HepG2 (cell line): ENCODE measurements around the gene ZC3H14. TPM values are rescaled to one million over a fixed set of nuclear protein-coding genes. Genes with fewer than 3 reads are reported as not detected.
A peak's percentile ranks its signal among the peaks of the same experiment; 100 is the strongest.

Experiments used
- ELF4 ChIP-seq: sonication (generic); formaldehyde crosslinking; IDR thresholded peaks from 2 replicates; pipeline ENCODE4 v1.5.0; 2020; ENCODE audit warnings: missing genetic modification reagents, mild to moderate bottlenecking, moderate library complexity, borderline replicate concordance
- GLI4 ChIP-seq: sonication (generic); formaldehyde crosslinking; IDR thresholded peaks from 2 replicates; pipeline ENCODE4 v1.5.1; 2020; ENCODE audit warnings: missing genetic modification reagents, mild to moderate bottlenecking, moderate library complexity, borderline replicate concordance
- HIVEP1 ChIP-seq: sonication (generic); formaldehyde crosslinking; IDR thresholded peaks from 2 replicates; pipeline ENCODE4 v1.4.0; 2020; ENCODE audit warnings: mild to moderate bottlenecking, missing genetic modification reagents
- MEF2D ChIP-seq: sonication (generic); formaldehyde crosslinking; IDR thresholded peaks from 2 replicates; pipeline ENCODE4 v1.5.1; 2020; ENCODE audit warnings: mild to moderate bottlenecking, missing genetic modification reagents
- MEIS1 ChIP-seq: sonication (generic); formaldehyde crosslinking; IDR thresholded peaks from 2 replicates; pipeline ENCODE4 v1.9.0; 2021; ENCODE audit warnings: mild to moderate bottlenecking, missing genetic modification reagents, moderate library complexity, borderline replicate concordance
- NR2F1 ChIP-seq, 2 experiments: fragments of 450-650 bp in 1 of 2; formaldehyde crosslinking in 1 of 2; IDR thresholded peaks; 2 replicates each; pipeline versions ENCODE4 v1.5.0 to v1.6.1; 2016 to 2020; ENCODE audit warnings: mild to moderate bottlenecking in 1 of 2, missing compliant biosample characterization in 1 of 2, missing genetic modification reagents in 1 of 2, moderate library complexity in 1 of 2
- PHF20 ChIP-seq: sonication (generic); formaldehyde crosslinking; IDR thresholded peaks from 2 replicates; pipeline ENCODE4 v1.5.0; 2020; ENCODE audit warnings: mild to moderate bottlenecking, missing genetic modification reagents
- POLR2AphosphoS2 ChIP-seq: IDR thresholded peaks from 2 replicates; pipeline ENCODE4 v1.6.1; 2011; ENCODE audit warnings: low read depth, low read length, improper control_type of control experiment
- ZFX ChIP-seq: sonication (generic); formaldehyde crosslinking; IDR thresholded peaks from 2 replicates; pipeline ENCODE4 v1.4.0; 2020; ENCODE audit warnings: mild to moderate bottlenecking, low read depth, missing genetic modification reagents, moderate library complexity
- ZNF335 ChIP-seq: sonication (generic); formaldehyde crosslinking; IDR thresholded peaks from 2 replicates; pipeline ENCODE4 v1.4.0; 2020; ENCODE audit warnings: missing genetic modification reagents
- ZNF33B ChIP-seq: sonication (generic); formaldehyde crosslinking; IDR thresholded peaks from 2 replicates; pipeline ENCODE4 v1.5.1; 2020; ENCODE audit warnings: mild to moderate bottlenecking, missing genetic modification reagents
- polyA plus RNA-seq, 8 experiments: library from polyadenylated mRNA; depleted of rRNA in 3 of 8; stranded (reverse) in 7 of 8; unstranded in 1 of 8; fragments of >200 nt; fragmentation: Illumina TruSeq in 4 of 8; extraction: Trizol in 4 of 8; gene quantifications; 2 replicates each; pipeline versions ENCODE4 v1.2.1 to v1.2.3, GENCODE V29; 2011 to 2016; ENCODE audit warnings: low read depth in 4 of 8, missing spikeins in 1 of 8, mixed read lengths in 1 of 8; ENCODE audit not compliant: insufficient read depth in 1 of 8
- total RNA-seq, 5 experiments: library from RNA; depleted of rRNA; stranded (reverse); fragments of >200 nt; fragmentation: Illumina TruSeq; extraction: Trizol; gene quantifications; 2 replicates each; pipeline ENCODE4 v1.2.3, GENCODE V29; 2016; ENCODE audit warnings: low read depth in 1 of 5
- TF ChIP-seq, protein P1 (sequence below): fragments of 450-650 bp; IDR thresholded peaks from 2 replicates; pipeline ENCODE4 v1.6.1; 2017; ENCODE audit warnings: mild to moderate bottlenecking
- TF ChIP-seq, protein P2 (sequence below): sonication (generic); formaldehyde crosslinking; IDR thresholded peaks from 2 replicates; pipeline ENCODE4 v1.9.0; 2021; ENCODE audit warnings: missing genetic modification reagents, mild to moderate bottlenecking, borderline replicate concordance
- TF ChIP-seq, protein P3 (sequence below): sonication (generic); formaldehyde crosslinking; IDR thresholded peaks from 2 replicates; pipeline ENCODE4 v1.5.1; 2020; ENCODE audit warnings: missing genetic modification reagents, mild to moderate bottlenecking, borderline replicate concordance
- TF ChIP-seq, protein P4 (sequence below): IDR thresholded peaks from 2 replicates; pipeline ENCODE4 v1.6.1; 2016; ENCODE audit warnings: missing biosample characterization, missing genetic modification reagents, low read depth
- TF ChIP-seq, protein P5 (sequence below): sonication (generic); formaldehyde crosslinking; conservative IDR thresholded peaks from 2 replicates; pipeline ENCODE4 v1.4.0; 2020; ENCODE audit warnings: missing genetic modification reagents
- TF ChIP-seq, protein P6 (sequence below): sonication (generic); formaldehyde crosslinking; IDR thresholded peaks from 2 replicates; pipeline ENCODE4 v1.4.0; 2020; ENCODE audit warnings: missing genetic modification reagents

The ZC3H14 gene
- total and polyA plus RNA-seq, 2 of the 13 experiments (the other 11 are each of a cell fraction or from before 2014, with no cell fraction given): 65.1 to 67.5 TPM

DNA sequence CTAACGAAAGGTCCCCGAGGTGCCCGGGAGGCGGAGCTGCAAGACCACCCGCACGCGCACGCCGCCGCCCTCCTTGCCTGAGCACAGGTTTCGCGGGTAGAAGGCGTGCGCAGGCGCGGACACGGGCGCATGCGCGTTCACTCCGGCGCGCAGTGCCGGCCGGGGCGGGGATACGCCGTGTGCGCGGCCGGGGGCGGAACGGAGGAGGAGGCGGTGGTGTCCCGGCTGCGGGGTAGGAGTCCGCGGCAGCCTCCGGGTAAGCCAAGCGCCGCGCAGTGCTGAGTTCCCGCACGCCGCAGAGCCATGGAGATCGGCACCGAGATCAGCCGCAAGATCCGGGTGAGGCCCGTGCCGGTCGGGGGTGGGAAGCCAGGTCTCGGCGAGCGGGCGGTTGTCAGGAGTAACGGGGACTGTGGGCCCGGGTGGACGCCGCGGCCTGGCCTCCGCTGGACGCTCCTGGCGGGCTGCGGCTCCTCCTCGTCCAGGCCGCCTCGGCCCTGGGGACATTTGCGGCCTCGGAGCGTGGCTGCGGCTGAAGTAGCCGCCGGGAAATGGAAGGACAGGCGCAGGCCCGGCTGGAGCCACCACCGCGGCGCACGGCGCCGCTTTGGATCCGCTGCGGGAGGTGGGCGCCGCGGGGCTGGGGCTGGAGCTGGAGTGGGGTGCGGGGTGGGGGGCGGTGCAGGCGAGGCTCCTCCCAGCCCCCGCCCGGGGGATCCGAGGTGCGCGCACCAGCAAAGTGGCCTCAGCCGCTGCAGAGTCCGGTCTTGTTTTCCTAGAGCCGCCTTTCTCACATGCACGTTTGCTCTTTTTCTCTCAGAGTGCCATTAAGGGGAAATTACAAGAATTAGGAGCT lies at the start of gene ZC3H14 (continued):
- TF ChIP-seq, protein P1, sequence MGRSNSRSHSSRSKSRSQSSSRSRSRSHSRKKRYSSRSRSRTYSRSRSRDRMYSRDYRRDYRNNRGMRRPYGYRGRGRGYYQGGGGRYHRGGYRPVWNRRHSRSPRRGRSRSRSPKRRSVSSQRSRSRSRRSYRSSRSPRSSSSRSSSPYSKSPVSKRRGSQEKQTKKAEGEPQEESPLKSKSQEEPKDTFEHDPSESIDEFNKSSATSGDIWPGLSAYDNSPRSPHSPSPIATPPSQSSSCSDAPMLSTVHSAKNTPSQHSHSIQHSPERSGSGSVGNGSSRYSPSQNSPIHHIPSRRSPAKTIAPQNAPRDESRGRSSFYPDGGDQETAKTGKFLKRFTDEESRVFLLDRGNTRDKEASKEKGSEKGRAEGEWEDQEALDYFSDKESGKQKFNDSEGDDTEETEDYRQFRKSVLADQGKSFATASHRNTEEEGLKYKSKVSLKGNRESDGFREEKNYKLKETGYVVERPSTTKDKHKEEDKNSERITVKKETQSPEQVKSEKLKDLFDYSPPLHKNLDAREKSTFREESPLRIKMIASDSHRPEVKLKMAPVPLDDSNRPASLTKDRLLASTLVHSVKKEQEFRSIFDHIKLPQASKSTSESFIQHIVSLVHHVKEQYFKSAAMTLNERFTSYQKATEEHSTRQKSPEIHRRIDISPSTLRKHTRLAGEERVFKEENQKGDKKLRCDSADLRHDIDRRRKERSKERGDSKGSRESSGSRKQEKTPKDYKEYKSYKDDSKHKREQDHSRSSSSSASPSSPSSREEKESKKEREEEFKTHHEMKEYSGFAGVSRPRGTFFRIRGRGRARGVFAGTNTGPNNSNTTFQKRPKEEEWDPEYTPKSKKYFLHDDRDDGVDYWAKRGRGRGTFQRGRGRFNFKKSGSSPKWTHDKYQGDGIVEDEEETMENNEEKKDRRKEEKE: no peak
- TF ChIP-seq, protein P2, sequence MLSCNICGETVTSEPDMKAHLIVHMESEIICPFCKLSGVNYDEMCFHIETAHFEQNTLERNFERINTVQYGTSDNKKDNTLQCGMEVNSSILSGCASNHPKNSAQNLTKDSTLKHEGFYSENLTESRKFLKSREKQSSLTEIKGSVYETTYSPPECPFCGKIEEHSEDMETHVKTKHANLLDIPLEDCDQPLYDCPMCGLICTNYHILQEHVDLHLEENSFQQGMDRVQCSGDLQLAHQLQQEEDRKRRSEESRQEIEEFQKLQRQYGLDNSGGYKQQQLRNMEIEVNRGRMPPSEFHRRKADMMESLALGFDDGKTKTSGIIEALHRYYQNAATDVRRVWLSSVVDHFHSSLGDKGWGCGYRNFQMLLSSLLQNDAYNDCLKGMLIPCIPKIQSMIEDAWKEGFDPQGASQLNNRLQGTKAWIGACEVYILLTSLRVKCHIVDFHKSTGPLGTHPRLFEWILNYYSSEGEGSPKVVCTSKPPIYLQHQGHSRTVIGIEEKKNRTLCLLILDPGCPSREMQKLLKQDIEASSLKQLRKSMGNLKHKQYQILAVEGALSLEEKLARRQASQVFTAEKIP (CRISPR knock-in tag): no peak
- TF ChIP-seq, protein P3, sequence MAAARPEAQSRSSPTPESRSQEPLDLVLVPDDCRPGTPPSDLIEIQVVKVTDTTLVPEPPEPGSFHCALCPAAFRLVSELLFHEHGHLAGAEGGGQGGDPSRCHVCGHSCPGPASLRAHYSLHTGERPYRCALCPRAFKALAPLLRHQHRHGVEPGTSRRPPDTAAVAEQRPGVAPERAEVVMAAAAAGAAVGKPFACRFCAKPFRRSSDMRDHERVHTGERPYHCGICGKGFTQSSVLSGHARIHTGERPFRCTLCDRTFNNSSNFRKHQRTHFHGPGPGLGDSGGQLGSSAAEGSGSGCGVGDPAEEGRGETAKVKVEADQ (CRISPR knock-in tag): peak; percentile 88; the same call in 1 of the 2 replicates
- TF ChIP-seq MEF2D (CRISPR knock-in tag) (no peak), ZNF335 (no peak), HIVEP1 (CRISPR knock-in tag) (peak; percentile 39; the same call in 1 of the 2 replicates), NR2F1 (CRISPR knock-in tag; IDR thresholded peaks at IDR 0.05) (no peak), MEIS1 (peak; percentile 92), ZFX (peak; percentile 100), POLR2AphosphoS2 (no peak), PHF20 (peak; percentile 73), ELF4 (no peak), GLI4 (CRISPR knock-in tag) (peak; percentile 97), ZNF33B (CRISPR knock-in tag) (peak; percentile 42; the same call in 1 of the 2 replicates)
- TF ChIP-seq, protein P4, sequence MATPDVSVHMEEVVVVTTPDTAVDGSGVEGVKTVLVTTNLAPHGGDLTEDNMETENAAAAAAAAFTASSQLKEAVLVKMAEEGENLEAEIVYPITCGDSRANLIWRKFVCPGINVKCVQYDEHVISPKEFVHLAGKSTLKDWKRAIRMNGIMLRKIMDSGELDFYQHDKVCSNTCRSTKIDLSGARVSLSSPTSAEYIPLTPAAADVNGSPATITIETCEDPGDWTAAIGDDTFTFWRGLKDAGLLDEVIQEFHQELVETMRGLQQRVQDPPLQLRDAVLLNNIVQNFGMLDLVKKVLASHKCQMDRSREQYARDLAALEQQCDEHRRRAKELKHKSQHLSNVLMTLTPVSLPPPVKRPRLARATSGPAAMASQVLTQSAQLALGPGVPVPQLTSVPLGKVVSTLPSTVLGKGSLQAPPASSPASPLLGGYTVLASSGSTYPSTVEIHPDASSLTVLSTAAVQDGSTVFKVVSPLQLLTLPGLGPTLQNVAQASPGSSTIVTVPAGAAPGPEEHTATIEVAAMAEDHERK (CRISPR knock-in tag): peak; percentile 65
- TF ChIP-seq, protein P5, sequence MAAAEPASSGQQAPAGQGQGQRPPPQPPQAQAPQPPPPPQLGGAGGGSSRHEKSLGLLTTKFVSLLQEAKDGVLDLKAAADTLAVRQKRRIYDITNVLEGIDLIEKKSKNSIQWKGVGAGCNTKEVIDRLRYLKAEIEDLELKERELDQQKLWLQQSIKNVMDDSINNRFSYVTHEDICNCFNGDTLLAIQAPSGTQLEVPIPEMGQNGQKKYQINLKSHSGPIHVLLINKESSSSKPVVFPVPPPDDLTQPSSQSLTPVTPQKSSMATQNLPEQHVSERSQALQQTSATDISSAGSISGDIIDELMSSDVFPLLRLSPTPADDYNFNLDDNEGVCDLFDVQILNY (CRISPR knock-in tag): peak; percentile 91
- TF ChIP-seq, protein P6, sequence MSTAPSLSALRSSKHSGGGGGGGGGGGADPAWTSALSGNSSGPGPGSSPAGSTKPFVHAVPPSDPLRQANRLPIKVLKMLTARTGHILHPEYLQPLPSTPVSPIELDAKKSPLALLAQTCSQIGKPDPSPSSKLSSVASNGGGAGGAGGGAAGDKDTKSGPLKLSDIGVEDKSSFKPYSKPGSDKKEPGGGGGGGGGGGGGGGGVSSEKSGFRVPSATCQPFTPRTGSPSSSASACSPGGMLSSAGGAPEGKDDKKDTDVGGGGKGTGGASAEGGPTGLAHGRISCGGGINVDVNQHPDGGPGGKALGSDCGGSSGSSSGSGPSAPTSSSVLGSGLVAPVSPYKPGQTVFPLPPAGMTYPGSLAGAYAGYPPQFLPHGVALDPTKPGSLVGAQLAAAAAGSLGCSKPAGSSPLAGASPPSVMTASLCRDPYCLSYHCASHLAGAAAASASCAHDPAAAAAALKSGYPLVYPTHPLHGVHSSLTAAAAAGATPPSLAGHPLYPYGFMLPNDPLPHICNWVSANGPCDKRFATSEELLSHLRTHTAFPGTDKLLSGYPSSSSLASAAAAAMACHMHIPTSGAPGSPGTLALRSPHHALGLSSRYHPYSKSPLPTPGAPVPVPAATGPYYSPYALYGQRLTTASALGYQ (CRISPR knock-in tag): no peak; the same call in 1 of the 2 replicates
